H1 (cell line): ENCODE data around the gene COL5A1. TPM values are rescaled to one million over a fixed set of nuclear protein-coding genes. Genes with fewer than 3 reads are reported as not detected.

Source experiments
- CTCF ChIA-PET: fragments of 300-600 bp; sonication (Branson Sonifier 250); formaldehyde crosslinking; loops from one replicate; lab custom pipeline; 2021; ENCODE audit not compliant: partially characterized antibody; lab: Charles Lee
- POLR2A ChIA-PET: fragments of 300-600 bp; sonication (Branson Sonifier 250); formaldehyde crosslinking; loops from one replicate; lab custom pipeline; 2021; ENCODE audit warnings: inconsistent platforms; ENCODE audit not compliant: partially characterized antibody; lab: Charles Lee
- DNase-seq, 2 experiments: peaks; one replicate each; pipeline versions ENCODE4 v3.0.0 to v3.0.0-alpha.2; 2010 to 2022; ENCODE audit warnings: low spot score in 2 of 2, low read depth in 1 of 2, mixed read lengths in 1 of 2
- FAIRE-seq: peaks from 2 replicates; lab custom pipeline; 2011; peaks lifted over from hg19 to GRCh38; lab: Jason Lieb, UNC
- H2AFZ ChIP-seq: 2 replicates; pipeline ENCODE4 v1.8.1; 2012; ENCODE audit warnings: low read length, inconsistent platforms
- H2AK5ac ChIP-seq: 2 replicates; pipeline ENCODE4 v1.6.1; 2013; ENCODE audit warnings: low read depth, low read length
- H2BK120ac ChIP-seq: replicated peaks from 2 replicates; pipeline ENCODE3; 2013; ENCODE audit warnings: low read depth, low read length, inconsistent platforms
- H2BK12ac ChIP-seq: 2 replicates; pipeline ENCODE4 v1.6.1; 2013; ENCODE audit warnings: low read depth, low read length
- H2BK15ac ChIP-seq: 2 replicates; pipeline ENCODE4 v1.6.1; 2013; ENCODE audit warnings: low read length
- H2BK20ac ChIP-seq: 2 replicates; pipeline ENCODE4 v1.6.1; 2013; ENCODE audit warnings: low read length
- H2BK5ac ChIP-seq: 2 replicates; pipeline ENCODE4 v1.6.1; 2013; ENCODE audit warnings: low read depth, low read length
- H3K14ac ChIP-seq: 2 replicates; pipeline ENCODE4 v1.6.1; 2013; ENCODE audit warnings: inconsistent platforms; ENCODE audit not compliant: insufficient read length
- H3K18ac ChIP-seq: 2 replicates; pipeline ENCODE4 v1.6.1; 2013; ENCODE audit warnings: low read length; ENCODE audit errors: extremely low read depth
- H3K23ac ChIP-seq: 2 replicates; pipeline ENCODE4 v1.6.1; 2013; ENCODE audit warnings: inconsistent platforms; ENCODE audit not compliant: insufficient read length
- H3K23me2 ChIP-seq: 2 replicates; pipeline ENCODE4 v1.6.1; 2013; ENCODE audit warnings: low read depth, low read length
- H3K27ac ChIP-seq: 2 replicates; pipeline ENCODE4 v1.6.1; 2011; ENCODE audit warnings: low read depth, low read length, inconsistent platforms
- H3K27me3 ChIP-seq, 4 experiments: replicated peaks in 1 of 4; 1 replicate in 1 of 4; 2 replicates in 3 of 4; pipeline versions ENCODE4 v1.6.1 to v1.8.1; 2011 to 2013; ENCODE audit warnings: low read length in 3 of 4, mild to moderate bottlenecking in 3 of 4, inconsistent platforms in 2 of 4, mixed read lengths in 2 of 4, moderate library complexity in 1 of 4; ENCODE audit not compliant: control insufficient read depth in 3 of 4, insufficient read depth in 3 of 4; ENCODE audit errors: extremely low read depth in 1 of 4
- H3K36me3 ChIP-seq, 4 experiments: 2 replicates each; pipeline versions ENCODE4 v1.6.1 to v1.8.1; 2011 to 2013; ENCODE audit warnings: mild to moderate bottlenecking in 4 of 4, low read length in 3 of 4, moderate library complexity in 2 of 4, control low read depth in 1 of 4, inconsistent platforms in 1 of 4; ENCODE audit not compliant: insufficient read depth in 4 of 4, control insufficient read depth in 2 of 4
- H3K4ac ChIP-seq: replicated peaks from 2 replicates; pipeline ENCODE3; 2013; ENCODE audit warnings: low read length, low read depth, mixed read lengths, inconsistent platforms; ENCODE audit not compliant: insufficient read length
- H3K4me1 ChIP-seq, 4 experiments: replicated peaks in 1 of 4; 1 replicate in 1 of 4; 2 replicates in 3 of 4; pipeline versions ENCODE4 v1.6.1 to v1.8.1; 2011 to 2013; ENCODE audit warnings: low read length in 3 of 4, inconsistent platforms in 2 of 4, mixed read lengths in 1 of 4; ENCODE audit not compliant: insufficient read depth in 4 of 4, control insufficient read depth in 3 of 4
- H3K4me2 ChIP-seq, 2 experiments: 2 replicates each; pipeline versions ENCODE4 v1.6.1 to v1.8.1; 2011 to 2013; ENCODE audit warnings: low read depth in 2 of 2, low read length in 2 of 2, control low read depth in 1 of 2, inconsistent platforms in 1 of 2, mild to moderate bottlenecking in 1 of 2; ENCODE audit not compliant: insufficient read depth in 1 of 2
- H3K4me3 ChIP-seq, 4 experiments: fragments of 200-600, 300-600 bp in 1 of 4; sonication (generic), shearing (Covaris generic), sonication (Bioruptor Twin) in 1 of 4; 2 replicates each; pipeline versions ENCODE4 v1.5.1 to v1.8.1; 2011 to 2016; ENCODE audit warnings: low read length in 4 of 4, low read depth in 3 of 4, control low read depth in 2 of 4, inconsistent platforms in 2 of 4, mild to moderate bottlenecking in 2 of 4, mixed read lengths in 1 of 4, moderate library complexity in 1 of 4; ENCODE audit not compliant: insufficient read depth in 2 of 4; ENCODE audit errors: extremely low read depth in 1 of 4
- H3K56ac ChIP-seq: replicated peaks from 2 replicates; pipeline ENCODE3; 2013; ENCODE audit warnings: low read depth, mild to moderate bottlenecking, mixed read lengths, low read length, inconsistent platforms; ENCODE audit not compliant: insufficient read length
- H3K79me1 ChIP-seq: 2 replicates; pipeline ENCODE4 v1.6.1; 2013; ENCODE audit warnings: low read depth, low read length, control low read depth
- H3K79me2 ChIP-seq, 2 experiments: 2 replicates each; pipeline versions ENCODE4 v1.6.1 to v1.8.1; 2012 to 2013; ENCODE audit warnings: low read length in 2 of 2, mild to moderate bottlenecking in 2 of 2, inconsistent platforms in 1 of 2; ENCODE audit not compliant: insufficient read depth in 2 of 2, control insufficient read depth in 1 of 2
- H3K9ac ChIP-seq, 4 experiments: replicated peaks in 1 of 4; 1 replicate in 1 of 4; 2 replicates in 3 of 4; pipeline versions ENCODE4 v1.6.1 to v1.8.1; 2011 to 2013; ENCODE audit warnings: low read depth in 3 of 4, low read length in 3 of 4, control low read depth in 2 of 4, mild to moderate bottlenecking in 2 of 4, moderate library complexity in 2 of 4, inconsistent platforms in 1 of 4; ENCODE audit errors: extremely low read depth in 1 of 4
- H3K9me3 ChIP-seq, 2 experiments: 2 replicates each; pipeline versions ENCODE4 v1.6.1 to v1.8.1; 2012 to 2013; ENCODE audit warnings: mild to moderate bottlenecking in 2 of 2, moderate library complexity in 2 of 2, control low read depth in 1 of 2, inconsistent platforms in 1 of 2, low read depth in 1 of 2, low read length in 1 of 2, mixed read lengths in 1 of 2; ENCODE audit not compliant: insufficient read depth in 2 of 2
- H4K20me1 ChIP-seq, 2 experiments: replicated peaks in 1 of 2; 2 replicates each; pipeline versions ENCODE3 to v1.8.1; 2011 to 2013; ENCODE audit warnings: inconsistent platforms in 2 of 2, low read length in 2 of 2, mild to moderate bottlenecking in 1 of 2; ENCODE audit not compliant: insufficient read depth in 2 of 2, control insufficient read depth in 1 of 2
- H4K5ac ChIP-seq: 2 replicates; pipeline ENCODE4 v1.6.1; 2013; ENCODE audit warnings: low read length, low read depth, mixed read lengths, inconsistent platforms; ENCODE audit not compliant: insufficient read length
- H4K8ac ChIP-seq: 2 replicates; pipeline ENCODE4 v1.8.0; 2013; ENCODE audit warnings: mild to moderate bottlenecking, moderate library complexity, low read length, inconsistent platforms; ENCODE audit not compliant: insufficient read depth; ENCODE audit errors: extremely low read depth
- H4K91ac ChIP-seq: replicated peaks from 2 replicates; pipeline ENCODE3; 2013; ENCODE audit warnings: low read length, mixed read lengths, inconsistent platforms; ENCODE audit not compliant: insufficient read length
- ATF2 ChIP-seq: IDR thresholded peaks from 2 replicates; pipeline ENCODE4 v1.6.1; 2012; ENCODE audit warnings: low read length, inconsistent platforms
- CREB1 ChIP-seq: IDR thresholded peaks from 2 replicates; pipeline ENCODE4 v1.6.1; 2012; ENCODE audit warnings: inconsistent platforms
- E2F6 ChIP-seq: IDR thresholded peaks from 2 replicates; pipeline ENCODE4 v1.6.1; 2012; ENCODE audit warnings: inconsistent platforms
- GTF2F1 ChIP-seq: IDR thresholded peaks from 2 replicates; pipeline ENCODE4 v1.6.1; 2012; ENCODE audit warnings: low read depth, low read length, improper control_type of control experiment, borderline replicate concordance
- NANOG ChIP-seq: IDR thresholded peaks from 2 replicates; pipeline ENCODE4 v1.6.1; 2011; ENCODE audit warnings: low read length, low read depth, mild to moderate bottlenecking, inconsistent platforms; ENCODE audit not compliant: insufficient read depth, poor library complexity, severe bottlenecking
- NRF1 ChIP-seq: IDR thresholded peaks from 2 replicates; pipeline ENCODE4 v1.6.1; 2011; ENCODE audit warnings: mild to moderate bottlenecking, low read depth, low read length, improper control_type of control experiment
- RNF2 ChIP-seq: fragments of 200-900, 300-1000 bp; sonication (generic); IDR thresholded peaks from 2 replicates; pipeline ENCODE4 v1.7.1; 2016; ENCODE audit warnings: borderline replicate concordance, low read depth, mild to moderate bottlenecking, antibody characterized with exemption, low read length; ENCODE audit not compliant: poor library complexity, severe bottlenecking; ENCODE audit errors: missing control alignments
- SIX5 ChIP-seq: IDR thresholded peaks from 2 replicates; pipeline ENCODE4 v1.6.1; 2011; ENCODE audit warnings: mild to moderate bottlenecking, low read depth, low read length
- TAF1 ChIP-seq: IDR thresholded peaks from 2 replicates; pipeline ENCODE4 v1.6.1; 2011; ENCODE audit warnings: mild to moderate bottlenecking, low read depth, low read length
- TAF7 ChIP-seq: optimal IDR thresholded peaks from 2 replicates; pipeline ENCODE3; 2011; ENCODE audit warnings: low read depth, mild to moderate bottlenecking, inconsistent platforms, low read length, moderate library complexity, borderline replicate concordance
- WGBS, 2 experiments: shearing (Covaris generic) in 1 of 2; methylation state at CpG; one replicate each; pipeline versions ENCODE4 v1.1.6 to v1.1.7; 2013 to 2015; ENCODE audit warnings: low lambda C conversion rate in 2 of 2, mixed read lengths in 2 of 2, inconsistent platforms in 1 of 2, low coverage in 1 of 2, missing lambda C conversion rate in 1 of 2; ENCODE audit not compliant: insufficient replicate concordance in 2 of 2, insufficient coverage in 1 of 2, insufficient read length in 1 of 2; ENCODE audit errors: extremely low coverage in 1 of 2, missing lambda C conversion rate in 1 of 2; 5-methylcytosine and 5-hydroxymethylcytosine counted together
- polyA plus RNA-seq, 7 experiments: library from polyadenylated mRNA; depleted of rRNA in 3 of 7; stranded (reverse) in 5 of 7; unstranded in 2 of 7; fragments of >200 nt in 5 of 7; fragments of 200-250 nt in 2 of 7; gene quantifications; 1 replicate in 5 of 7; 2 replicates in 1 of 7; 4 replicates in 1 of 7; pipeline versions ENCODE4 v1.2.1 to v1.2.3, GENCODE V29; 2011 to 2013; ENCODE audit warnings: missing spikeins in 2 of 7, mixed read lengths in 2 of 7
- total RNA-seq: library from RNA; stranded (reverse); fragmentation: NEBNext Ultra II Directional; extraction: Animal tissue kit (Norgen Biotek cat#: 25700); gene quantifications from 2 replicates; pipeline ENCODE4 v1.2.1, GENCODE V29; 2021

COL5A1 gene
- total and polyA plus RNA-seq, 2 of the 8 experiments (the other 6 are each of a cell fraction or from before 2014, with no cell fraction given), result 3.8 to 12.0 TPM

- no peak overlapping the region for H2AK5ac ChIP-seq
- H2BK15ac ChIP-seq, result no peak overlapping the region
- no peak overlapping the region for H3K4ac ChIP-seq
- peaks cover 0 to 4% of the 10 kb centered on the region in 2 experiments; a peak in 2 of 4 replicates for H3K9me3 ChIP-seq
- no peak overlapping the region for H4K91ac ChIP-seq
- no peak overlapping the region for H3K14ac ChIP-seq
- POLR2A ChIA-PET, result no interaction called here
- no peaks in the 10 kb centered on the region for H3K79me1 ChIP-seq
- H3K18ac ChIP-seq, result no peak overlapping the region
- WGBS, 2 experiments, result 78% methylated on average over 9 of the region's 9 CpGs; no CpG with 5 or more reads in 1 of the 2 experiments
- no peak overlapping the region for H3K9ac ChIP-seq
- no peaks in the 10 kb centered on the region for H3K79me2 ChIP-seq
- H3K23me2 ChIP-seq, result peaks cover 15% of the 10 kb centered on the region; the same call in 1 of the 2 replicates
- no peak overlapping the region for H3K27ac ChIP-seq
- no peak overlapping the region for H2AFZ ChIP-seq
- no peaks in the 10 kb centered on the region for H3K36me3 ChIP-seq
- peaks cover 0 to 15% of the 10 kb centered on the region in 2 experiments for H4K20me1 ChIP-seq
- H2BK120ac ChIP-seq, result no peak overlapping the region
- no peak for FAIRE-seq
- no peak overlapping the region for H3K23ac ChIP-seq
- no peak overlapping the region for H3K56ac ChIP-seq
- no peak overlapping the region for H4K5ac ChIP-seq
- H3K4me2 ChIP-seq, result no peak overlapping the region
- no peak overlapping the region for H2BK20ac ChIP-seq
- no peak overlapping the region for H2BK5ac ChIP-seq
- H4K8ac ChIP-seq, result no peak overlapping the region
- H3K4me3 ChIP-seq, result no peak overlapping the region
- no peak overlapping the region for H2BK12ac ChIP-seq
- H3K27me3 ChIP-seq, result no peaks in the 10 kb centered on the region
- CTCF ChIA-PET, result interaction anchor here (1.0 kb wide), 1 partner anchor 494 kb away, joined by 3 read pairs; no protein-coding TSS in a partner anchor
- H3K4me1 ChIP-seq, result no peaks in the 10 kb centered on the region
- no peak for DNase-seq
- TF ChIP-seq GTF2F1, result no peak
- TF ChIP-seq ATF2, result no peak
- no peak for TF ChIP-seq SIX5
- TF ChIP-seq TAF1, result no peak
- TF ChIP-seq NRF1, result no peak
- TF ChIP-seq CREB1, result no peak
- no peak for TF ChIP-seq NANOG
- no peak for TF ChIP-seq RNF2
- TF ChIP-seq TAF7, result no peak
- no peak for TF ChIP-seq E2F6
Observed at GRCh38 chr9:134758949-134759607, 117.5 kb downstream of the COL5A1 start.
